Loucy (cell line): Measurements from ENCODE around the gene FOXP1.

Experiments used
- H2AFZ ChIP-seq: fragments of 200-600 bp; sonication (generic); 2 replicates; pipeline ENCODE4 v1.6.0; 2016; ENCODE audit warnings: antibody characterized with exemption, mild to moderate bottlenecking, low read length, moderate library complexity
- H3F3A ChIP-seq: fragments of 200-600 bp; 2 replicates; pipeline ENCODE4 v1.6.0; 2016; ENCODE audit warnings: antibody characterized with exemption, low read depth, mild to moderate bottlenecking
- H3K27me3 ChIP-seq: fragments of 200-600 bp; sonication (generic); 2 replicates; pipeline ENCODE4 v1.6.1; 2014; ENCODE audit warnings: low read length, mild to moderate bottlenecking; ENCODE audit not compliant: insufficient read depth, poor library complexity, severe bottlenecking
- H3K36me3 ChIP-seq: fragments of 200-600 bp; sonication (generic); 2 replicates; pipeline ENCODE4 v1.6.1; 2016; ENCODE audit warnings: low read length; ENCODE audit not compliant: insufficient read depth
- H3K4me1 ChIP-seq: fragments of 200-600 bp; sonication (generic); 2 replicates; pipeline ENCODE4 v1.5.1; 2014; ENCODE audit warnings: low read length, mild to moderate bottlenecking; ENCODE audit not compliant: insufficient read depth, poor library complexity, severe bottlenecking
- H3K4me2 ChIP-seq: fragments of 200-600 bp; sonication (generic); 2 replicates; pipeline ENCODE4 v1.6.0; 2014; ENCODE audit warnings: antibody characterized with exemption, low read length, low read depth, mild to moderate bottlenecking; ENCODE audit not compliant: poor library complexity, severe bottlenecking
- H3K4me3 ChIP-seq: fragments of 200-600 bp; sonication (generic); 2 replicates; pipeline ENCODE4 v1.5.1; 2014; ENCODE audit warnings: low read length, mild to moderate bottlenecking, mixed read lengths; ENCODE audit not compliant: poor library complexity, severe bottlenecking
- H3K79me2 ChIP-seq: fragments of 200-600 bp; sonication (generic); 2 replicates; pipeline ENCODE4 v1.6.1; 2014; ENCODE audit warnings: low read length; ENCODE audit not compliant: insufficient read depth
- H3K9ac ChIP-seq: fragments of 200-600 bp; sonication (generic); 2 replicates; pipeline ENCODE4 v1.6.0; 2014; ENCODE audit warnings: mild to moderate bottlenecking, low read depth, low read length, moderate library complexity; ENCODE audit not compliant: poor library complexity, severe bottlenecking
- H3K9me2 ChIP-seq: fragments of 200-600 bp; sonication (generic); replicated peaks from 2 replicates; pipeline ENCODE4 v1.6.1; 2016; ENCODE audit warnings: low read depth, low read length, mixed read lengths
- H3K9me3 ChIP-seq: fragments of 200-600 bp; sonication (generic); 2 replicates; pipeline ENCODE4 v1.6.1; 2014; ENCODE audit warnings: mild to moderate bottlenecking, antibody characterized with exemption, low read length, low read depth; ENCODE audit not compliant: insufficient read depth
- H4K20me1 ChIP-seq: fragments of 200-600 bp; sonication (generic); 2 replicates; pipeline ENCODE4 v1.6.0; 2014; ENCODE audit warnings: antibody characterized with exemption, low read length, mild to moderate bottlenecking; ENCODE audit not compliant: insufficient read depth, poor library complexity, severe bottlenecking
- EZH2phosphoT487 ChIP-seq: fragments of 200-600 bp; IDR thresholded peaks from 2 replicates; pipeline ENCODE4 v1.6.1; 2018; ENCODE audit warnings: antibody characterized with exemption, mild to moderate bottlenecking, moderate library complexity, borderline replicate concordance
- TF ChIP-seq, protein P1 (sequence below): fragments of 200-600 bp; sonication (generic); conservative IDR thresholded peaks from 2 replicates; pipeline ENCODE4 v1.5.1; 2014; ENCODE audit warnings: mild to moderate bottlenecking, antibody characterized with exemption, low read length

Gene FOXP1

DNA sequence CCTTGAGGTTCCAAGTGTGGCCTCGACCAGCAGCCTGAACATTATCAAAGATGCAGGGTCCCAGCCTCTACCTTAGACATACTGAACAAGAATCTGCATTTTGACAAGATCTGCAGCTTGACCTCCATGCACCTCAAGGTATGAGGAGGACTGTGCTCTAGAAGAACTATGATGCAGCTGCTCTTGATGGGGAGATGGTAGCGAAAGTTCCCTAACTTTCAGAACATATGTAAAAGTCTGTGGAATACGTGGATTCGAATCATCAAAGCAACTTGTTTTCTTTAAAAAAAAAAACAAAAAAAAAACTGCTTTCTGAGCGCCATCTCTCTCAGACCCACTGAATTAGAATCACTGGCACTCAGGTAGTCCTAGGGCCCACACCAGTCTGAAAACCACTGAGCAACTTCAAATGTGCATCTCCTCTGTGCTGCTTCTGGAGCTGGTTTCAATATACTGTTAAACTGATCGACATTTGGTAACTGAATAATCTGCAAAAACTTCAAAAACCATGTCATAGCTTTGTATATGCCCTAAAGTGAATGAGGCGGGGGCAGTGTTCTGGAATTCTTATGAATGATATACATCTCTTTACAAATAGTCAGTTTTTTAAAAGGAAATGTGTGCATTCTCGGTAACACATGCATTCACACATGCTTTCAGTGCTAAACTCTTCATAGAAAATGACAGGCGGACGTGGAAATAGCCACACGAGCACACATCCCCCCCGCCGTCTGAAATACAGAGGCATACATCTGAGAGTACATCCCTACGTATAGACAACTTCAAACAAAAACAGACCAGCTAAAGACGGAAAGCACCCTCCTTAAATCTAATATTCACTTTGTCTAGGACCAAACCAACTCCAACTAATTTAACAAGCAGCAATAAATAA, 128.8 kb downstream of the FOXP1 start:
- no peaks in the 10 kb centered on the region for H3K9me3 ChIP-seq
- H3K27me3 ChIP-seq = no peaks in the 10 kb centered on the region
- no peaks in the 10 kb centered on the region for H3F3A ChIP-seq
- H3K79me2 ChIP-seq = peaks cover 78% of the 10 kb centered on the region
- H3K4me2 ChIP-seq = peak overlapping the region; percentile 54
- no peak overlapping the region for H2AFZ ChIP-seq
- H4K20me1 ChIP-seq = no peaks in the 10 kb centered on the region
- no peaks in the 10 kb centered on the region for H3K36me3 ChIP-seq
- no peak for TF ChIP-seq EZH2phosphoT487
- TF ChIP-seq, protein P1, sequence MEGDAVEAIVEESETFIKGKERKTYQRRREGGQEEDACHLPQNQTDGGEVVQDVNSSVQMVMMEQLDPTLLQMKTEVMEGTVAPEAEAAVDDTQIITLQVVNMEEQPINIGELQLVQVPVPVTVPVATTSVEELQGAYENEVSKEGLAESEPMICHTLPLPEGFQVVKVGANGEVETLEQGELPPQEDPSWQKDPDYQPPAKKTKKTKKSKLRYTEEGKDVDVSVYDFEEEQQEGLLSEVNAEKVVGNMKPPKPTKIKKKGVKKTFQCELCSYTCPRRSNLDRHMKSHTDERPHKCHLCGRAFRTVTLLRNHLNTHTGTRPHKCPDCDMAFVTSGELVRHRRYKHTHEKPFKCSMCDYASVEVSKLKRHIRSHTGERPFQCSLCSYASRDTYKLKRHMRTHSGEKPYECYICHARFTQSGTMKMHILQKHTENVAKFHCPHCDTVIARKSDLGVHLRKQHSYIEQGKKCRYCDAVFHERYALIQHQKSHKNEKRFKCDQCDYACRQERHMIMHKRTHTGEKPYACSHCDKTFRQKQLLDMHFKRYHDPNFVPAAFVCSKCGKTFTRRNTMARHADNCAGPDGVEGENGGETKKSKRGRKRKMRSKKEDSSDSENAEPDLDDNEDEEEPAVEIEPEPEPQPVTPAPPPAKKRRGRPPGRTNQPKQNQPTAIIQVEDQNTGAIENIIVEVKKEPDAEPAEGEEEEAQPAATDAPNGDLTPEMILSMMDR = no peak
- H3K4me1 ChIP-seq = peaks cover 73% of the 10 kb centered on the region
- peak overlapping the region; percentile 38 for H3K9ac ChIP-seq
- H3K4me3 ChIP-seq = peak overlapping the region; percentile 13
- H3K9me2 ChIP-seq = no peaks in the 10 kb centered on the region

DNA sequence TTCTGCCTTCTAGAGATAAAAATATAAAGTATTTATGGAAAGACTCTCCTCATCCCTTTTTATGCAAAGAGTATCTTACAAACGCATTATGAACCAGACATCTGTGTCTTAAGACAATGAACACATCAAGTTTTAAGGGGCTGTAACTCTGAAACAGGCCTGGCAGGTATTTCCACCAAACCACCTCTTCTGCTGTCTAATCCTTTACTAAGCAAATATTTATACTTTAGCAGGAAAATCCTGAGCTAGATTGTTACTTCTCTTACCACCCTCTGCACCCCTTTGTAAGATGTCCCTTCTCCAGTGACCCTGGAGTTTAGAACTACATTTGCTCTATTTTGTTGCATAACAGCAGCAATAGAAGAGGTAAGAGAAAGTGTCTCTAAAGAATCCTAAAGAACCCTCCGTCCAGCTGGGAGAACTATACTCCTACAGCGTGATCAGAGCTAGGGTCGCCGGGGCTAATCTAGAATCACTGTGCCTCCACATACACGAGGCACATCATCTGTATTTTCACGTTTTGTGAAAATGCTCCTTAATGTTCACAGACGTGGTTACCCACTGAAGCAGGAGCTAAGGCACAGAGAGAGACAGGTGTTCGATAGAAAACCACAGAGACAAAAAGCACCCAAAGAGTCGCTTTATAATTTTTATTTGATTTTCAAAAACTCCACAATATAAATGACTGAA, 129.6 kb downstream of the FOXP1 start:
- Histone ChIP-seq H3K4me2 (peak overlapping the region; percentile 54), H2AFZ (no peak overlapping the region), H3K9me3 (no peaks in the 10 kb centered on the region), H3K9ac (peak overlapping the region; percentile 38), H3K36me3 (no peaks in the 10 kb centered on the region), H3K4me1 (peaks cover 81% of the 10 kb centered on the region), H4K20me1 (no peaks in the 10 kb centered on the region), H3K4me3 (peak overlapping the region; percentile 13), H3K79me2 (peaks cover 85% of the 10 kb centered on the region), H3F3A (no peaks in the 10 kb centered on the region), H3K9me2 (no peaks in the 10 kb centered on the region), H3K27me3 (no peaks in the 10 kb centered on the region)
- TF ChIP-seq, protein P1 = no peak
- no peak for TF ChIP-seq EZH2phosphoT487

DNA sequence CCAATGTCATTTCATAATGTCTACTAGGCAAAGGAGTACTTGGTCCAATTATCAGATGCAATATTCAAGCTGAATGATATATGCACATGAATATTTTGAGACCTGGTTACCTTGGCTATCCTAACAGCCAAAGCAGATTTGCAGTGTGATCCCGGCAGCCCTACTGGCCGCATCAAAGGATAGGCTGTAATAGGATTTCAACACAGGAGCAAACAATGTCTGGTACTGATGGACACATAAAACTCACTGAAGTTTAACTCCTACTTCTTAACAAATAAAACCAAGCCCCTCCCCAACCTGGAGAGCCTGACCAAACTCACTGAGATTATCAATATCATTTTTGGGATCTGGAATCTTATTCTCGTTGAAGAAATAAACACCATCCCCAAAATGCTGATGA, 130.2 kb downstream of the FOXP1 start:
- peak overlapping the region; percentile 38 for H3K9ac ChIP-seq
- H3K36me3 ChIP-seq = no peaks in the 10 kb centered on the region
- H3K4me2 ChIP-seq = peak overlapping the region; percentile 54
- no peaks in the 10 kb centered on the region for H4K20me1 ChIP-seq
- H2AFZ ChIP-seq = no peak overlapping the region
- H3K9me2 ChIP-seq = no peaks in the 10 kb centered on the region
- H3K4me3 ChIP-seq = no peak overlapping the region
- TF ChIP-seq, protein P1 = no peak
- no peak for TF ChIP-seq EZH2phosphoT487
- peaks cover 91% of the 10 kb centered on the region for H3K79me2 ChIP-seq
- H3F3A ChIP-seq = no peaks in the 10 kb centered on the region
- H3K27me3 ChIP-seq = no peaks in the 10 kb centered on the region
- no peaks in the 10 kb centered on the region for H3K9me3 ChIP-seq
- peaks cover 87% of the 10 kb centered on the region for H3K4me1 ChIP-seq
